Colon (tissue), 2 donors: Measurements from ENCODE around the gene DOK5.

Experiments
- FAIRE-seq: peaks from 2 replicates; lab custom pipeline; 2012; peaks lifted over from hg19 to GRCh38; lab: Jason Lieb, UNC
- donor health status: control.
- donor health status: control.

DOK5 gene

DNA sequence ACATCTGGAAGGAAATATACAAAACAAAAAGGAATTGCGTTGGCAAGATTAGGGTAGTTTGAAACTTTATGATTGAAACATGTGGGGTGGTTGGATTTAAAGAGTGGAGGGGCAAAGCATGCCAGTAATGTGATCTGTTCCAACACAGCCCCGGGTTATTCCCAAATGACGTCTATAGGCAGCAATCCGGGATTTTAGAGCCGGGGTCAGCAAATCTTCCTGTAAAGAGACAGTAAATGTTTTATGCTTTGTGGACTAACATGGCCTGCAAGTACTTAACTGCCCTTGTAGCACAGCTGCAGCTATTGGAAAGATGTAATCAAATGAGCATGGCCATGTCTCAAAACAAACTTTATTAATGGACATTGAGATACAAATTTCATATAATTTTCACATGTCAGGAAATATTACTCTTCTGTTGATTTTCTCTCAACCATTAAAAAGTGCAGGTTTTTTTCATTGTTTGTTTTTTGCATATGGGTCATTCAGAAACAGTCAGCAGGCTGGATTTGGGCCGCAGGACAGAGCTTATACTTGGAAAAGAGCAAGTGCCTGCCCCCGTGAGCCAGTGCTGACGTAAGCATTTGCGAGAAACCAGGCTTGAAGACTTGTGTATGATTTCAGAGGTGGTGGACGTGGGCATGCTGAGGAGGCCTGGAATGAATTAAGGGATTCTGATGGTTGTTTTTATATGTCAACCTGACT is 136.5 kb downstream of the DOK5 start:
- FAIRE-seq: no peak

DNA sequence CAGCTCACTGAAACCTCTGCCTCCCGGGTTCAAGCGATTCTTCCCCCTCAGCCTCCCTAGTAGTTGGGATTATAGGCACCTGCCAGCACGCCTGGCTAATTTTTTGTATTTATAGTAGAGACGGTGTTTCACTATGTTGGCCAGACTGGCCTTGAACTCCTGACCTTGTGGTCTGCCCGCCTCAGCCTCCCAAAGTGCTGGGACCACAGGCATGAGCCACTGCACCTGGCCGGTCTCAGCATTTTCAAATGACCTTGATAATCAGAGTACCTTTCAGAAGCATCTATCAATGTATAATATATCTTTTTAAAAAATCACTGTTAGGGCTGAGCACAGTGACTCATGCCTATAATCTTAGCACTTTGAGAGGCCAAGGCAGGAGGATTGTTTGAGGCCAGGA is 143.0 kb downstream of the DOK5 start:
- no peak for FAIRE-seq

DNA sequence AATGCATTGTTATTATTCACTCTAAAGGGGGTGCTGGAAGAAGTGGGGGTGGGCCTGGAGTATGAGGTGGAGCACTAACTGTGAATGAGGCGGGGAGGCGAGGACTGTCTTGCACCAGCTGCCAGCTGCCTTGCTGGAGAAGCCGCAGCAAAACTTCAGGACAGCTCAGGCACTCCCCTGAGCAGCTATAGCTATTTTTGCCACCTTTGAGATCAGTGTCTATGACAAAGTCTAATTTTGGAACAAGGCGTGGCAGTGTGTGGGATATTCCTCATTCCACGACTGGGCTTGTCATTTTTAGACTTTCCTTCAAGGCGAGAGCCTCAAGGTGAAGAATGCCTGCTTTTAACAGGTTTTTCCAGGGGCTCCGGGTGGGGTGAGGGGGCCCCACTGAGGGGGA is 143.8 kb downstream of the DOK5 start:
- FAIRE-seq: no peak

DNA sequence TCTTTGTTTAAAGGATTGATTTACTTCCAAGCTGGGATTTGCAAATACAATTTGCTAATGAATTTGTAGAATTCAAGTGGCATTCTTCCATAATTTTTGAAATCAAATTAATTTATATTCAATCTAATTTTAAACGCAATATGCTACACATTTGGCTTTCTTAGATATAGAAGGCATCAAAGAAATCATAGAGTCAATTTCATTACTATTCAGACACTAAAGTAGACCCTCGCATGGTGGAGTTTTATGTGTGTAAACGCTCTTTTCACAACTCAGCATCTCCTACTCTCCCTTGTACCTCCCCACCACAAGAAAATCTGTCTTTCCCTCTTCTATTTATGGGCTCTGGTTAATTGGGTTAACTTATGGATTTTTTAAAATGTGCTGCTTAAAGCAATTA is 144.3 kb downstream of the DOK5 start:
- no peak for FAIRE-seq

DNA sequence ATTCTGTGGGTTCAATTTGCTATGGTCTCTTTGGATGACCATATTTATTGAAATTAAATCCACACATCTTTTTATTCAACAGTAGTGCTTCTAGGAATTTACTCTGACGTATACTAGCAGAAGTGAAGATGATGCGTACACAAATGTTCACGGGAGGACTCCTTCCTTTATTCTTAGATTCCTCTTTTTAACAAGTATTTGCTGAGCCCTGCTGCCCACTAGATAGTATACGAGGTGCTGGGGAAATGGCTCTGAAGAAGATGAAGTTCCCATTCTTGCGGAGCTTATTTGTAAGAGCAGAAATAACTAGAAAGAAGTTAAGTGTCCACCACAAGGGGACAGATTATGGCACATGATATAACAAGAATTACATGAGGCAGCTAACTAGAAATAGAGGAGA is 145.2 kb downstream of the DOK5 start:
- FAIRE-seq: no peak

DNA sequence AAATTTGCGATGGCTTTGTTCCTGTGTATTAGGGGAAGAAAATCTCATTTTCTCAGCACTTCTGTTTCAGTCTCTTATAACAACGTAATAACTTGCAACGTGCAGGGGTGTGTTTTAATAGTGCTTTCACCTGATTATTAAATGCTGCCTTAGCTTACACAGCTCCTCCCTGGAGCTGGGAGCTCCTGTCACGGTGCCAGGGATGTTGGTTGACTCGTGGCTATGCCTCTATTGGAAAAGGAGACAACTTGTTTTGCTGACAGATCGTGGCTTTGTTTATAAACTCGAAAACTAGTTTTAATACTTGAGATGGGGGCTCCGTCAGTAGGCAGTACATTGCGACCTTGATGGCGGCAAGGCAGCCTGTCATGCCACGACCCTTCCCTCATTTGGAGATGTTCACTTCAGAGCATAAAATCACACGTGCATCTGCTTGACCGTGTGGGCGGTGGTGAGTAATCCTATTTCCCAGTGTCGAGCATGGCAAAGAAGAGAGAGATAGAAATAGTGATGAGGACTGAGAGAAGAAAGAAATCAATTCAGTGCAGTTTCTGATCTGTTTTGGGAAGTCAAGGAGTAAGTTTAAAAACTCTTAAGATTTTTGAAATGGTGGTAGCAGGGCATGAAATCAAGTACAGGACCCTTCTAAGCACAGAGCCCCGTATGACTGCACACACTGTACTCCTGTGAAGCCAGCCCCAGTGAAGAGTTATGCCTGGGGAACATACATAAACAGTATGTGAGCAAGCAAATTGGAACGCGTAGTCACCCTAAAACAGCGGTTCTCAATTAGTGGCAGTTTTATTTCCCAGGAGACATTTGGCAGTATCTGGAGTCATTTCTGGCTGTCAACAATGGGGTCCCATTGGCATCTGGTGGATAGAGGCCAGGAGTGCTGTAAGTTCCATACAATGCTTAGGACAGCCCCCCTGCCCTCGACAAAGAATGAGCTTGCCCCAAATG is 147.2 kb downstream of the DOK5 start:
- FAIRE-seq: no peak

DNA sequence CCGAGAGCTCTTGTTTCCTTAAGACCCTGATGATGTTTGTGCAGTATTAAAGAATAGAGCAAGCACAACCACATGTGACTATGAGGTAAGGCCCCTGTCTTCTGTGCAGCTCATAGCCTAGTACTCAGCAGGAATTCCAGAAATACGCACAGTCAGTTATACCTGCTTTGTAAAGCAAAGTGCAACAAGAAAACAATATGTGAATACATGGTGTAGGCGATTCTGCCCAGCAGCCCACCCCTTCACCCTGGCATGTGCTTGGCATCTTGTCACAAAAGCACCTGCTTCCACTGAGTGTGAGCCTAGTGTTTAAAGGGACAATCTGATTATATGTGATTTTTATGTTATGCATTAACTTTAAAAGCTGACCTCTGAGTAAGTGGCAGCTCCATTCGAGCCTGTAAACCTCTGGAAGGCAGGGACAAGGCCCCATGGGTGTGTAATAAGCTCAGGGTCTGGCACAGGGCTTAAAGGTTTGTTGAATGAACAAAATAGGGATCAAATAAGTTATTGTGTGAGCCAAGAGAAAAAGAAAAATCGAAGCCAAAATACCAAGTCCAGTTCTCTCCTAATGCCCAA is 148.7 kb downstream of the DOK5 start:
- no peak for FAIRE-seq

DNA sequence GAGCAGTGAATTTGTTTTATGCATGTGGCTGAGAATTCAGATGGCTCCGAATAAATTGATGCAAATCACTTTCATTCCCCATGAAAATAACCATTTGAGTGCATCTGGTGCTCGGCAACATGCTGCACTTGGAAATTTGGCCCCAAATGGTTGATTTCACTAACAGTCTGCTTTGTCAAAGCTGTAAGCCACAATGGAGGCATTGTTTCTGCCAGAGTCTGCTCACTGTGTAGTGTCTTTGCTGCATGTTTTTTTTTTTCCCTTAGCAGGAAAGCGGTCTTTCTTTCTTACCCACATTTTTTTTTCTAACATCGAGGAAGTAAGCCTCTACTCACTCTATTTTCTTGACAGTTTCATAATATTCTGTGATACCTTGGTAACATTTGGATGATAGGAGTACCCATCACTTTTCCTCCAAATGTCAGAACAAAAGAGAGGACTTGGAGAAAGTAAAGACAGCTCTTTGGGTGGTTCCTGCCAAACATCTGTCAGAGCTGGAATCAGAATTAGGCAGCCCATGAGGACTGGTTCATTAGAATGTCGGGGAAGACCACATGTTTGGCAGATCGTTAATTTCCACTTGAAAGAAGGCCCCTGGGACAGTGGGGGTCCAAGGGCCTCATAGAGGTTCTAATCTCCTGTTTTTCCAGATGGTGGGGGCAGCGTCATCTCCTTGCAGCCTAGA is 149.5 kb downstream of the DOK5 start:
- no peak for FAIRE-seq

DNA sequence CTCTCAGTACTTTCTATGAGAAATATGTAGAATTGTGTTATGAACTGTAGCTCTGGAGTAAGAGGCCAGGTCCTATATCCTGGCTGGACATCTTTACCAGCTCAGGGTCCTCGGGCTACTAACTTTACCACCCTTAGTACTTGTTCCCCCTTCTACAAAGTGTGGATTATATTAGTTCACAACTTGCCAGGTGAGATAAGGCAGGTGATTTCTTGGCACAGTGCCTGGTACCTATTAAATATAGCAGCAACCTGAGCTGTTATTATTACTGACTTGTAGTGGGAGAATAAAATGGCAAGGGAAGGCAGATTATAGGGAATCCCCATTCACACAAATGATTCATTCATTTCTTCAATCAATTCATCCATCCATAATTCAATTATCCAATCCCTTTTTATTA is 150.1 kb downstream of the DOK5 start:
- FAIRE-seq: no peak

DNA sequence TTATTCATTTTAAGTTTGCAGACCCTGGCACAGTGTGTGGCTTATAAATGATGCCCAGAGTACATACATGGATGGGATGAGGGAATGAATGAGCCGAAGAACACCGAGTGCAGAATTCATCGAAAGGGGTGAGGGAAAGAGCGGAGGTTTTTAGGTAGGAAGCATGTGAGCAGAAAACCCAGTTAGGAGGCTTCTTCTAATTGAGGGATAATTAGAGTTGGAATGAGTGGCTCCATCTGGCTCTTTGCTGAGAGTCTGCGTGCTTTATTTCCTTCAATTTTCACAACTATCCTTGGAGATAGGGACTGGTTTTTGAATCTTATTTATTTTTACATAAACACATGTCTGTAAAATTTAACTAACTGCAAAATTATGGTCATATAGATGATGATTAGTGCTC is 150.7 kb downstream of the DOK5 start:
- FAIRE-seq: no peak

DNA sequence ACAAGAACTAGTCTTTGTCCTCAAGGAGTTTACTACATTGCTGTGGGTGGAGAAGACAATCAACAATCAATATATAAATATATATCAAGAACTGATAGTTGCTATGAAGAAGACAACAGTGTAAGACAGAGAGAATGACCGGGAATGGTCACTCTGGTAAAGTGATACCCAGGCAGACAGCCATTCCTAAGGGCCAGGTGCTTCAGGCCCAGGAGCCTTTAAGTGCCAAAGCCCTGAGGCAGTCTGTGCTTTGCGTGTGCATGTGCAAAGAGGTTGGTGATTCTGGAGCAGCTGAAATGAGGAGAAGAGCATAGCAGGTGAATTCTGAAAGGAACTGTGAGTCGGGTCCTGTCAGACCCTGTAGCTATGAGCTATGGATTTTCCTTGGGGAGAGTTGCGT is 154.2 kb downstream of the DOK5 start:
- no peak for FAIRE-seq

DNA sequence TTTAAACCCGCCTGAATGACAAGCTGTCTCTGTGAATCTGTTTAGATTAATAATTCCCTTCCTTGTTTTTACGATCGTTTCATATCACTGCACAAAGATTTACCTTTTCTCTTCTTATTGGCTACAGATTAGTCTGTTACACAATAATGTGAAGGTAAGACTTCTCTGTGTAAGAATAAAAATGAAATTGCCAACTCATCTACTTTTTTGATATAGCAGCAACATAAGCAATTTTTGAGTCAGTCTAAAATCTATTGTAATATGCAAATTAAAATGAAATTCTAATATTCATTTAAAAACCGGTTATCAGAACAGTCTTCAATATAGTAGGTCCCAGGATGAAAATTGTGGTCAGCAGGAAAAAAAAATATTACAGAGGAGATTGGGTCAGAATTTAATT is 155.2 kb downstream of the DOK5 start:
- FAIRE-seq: no peak

DNA sequence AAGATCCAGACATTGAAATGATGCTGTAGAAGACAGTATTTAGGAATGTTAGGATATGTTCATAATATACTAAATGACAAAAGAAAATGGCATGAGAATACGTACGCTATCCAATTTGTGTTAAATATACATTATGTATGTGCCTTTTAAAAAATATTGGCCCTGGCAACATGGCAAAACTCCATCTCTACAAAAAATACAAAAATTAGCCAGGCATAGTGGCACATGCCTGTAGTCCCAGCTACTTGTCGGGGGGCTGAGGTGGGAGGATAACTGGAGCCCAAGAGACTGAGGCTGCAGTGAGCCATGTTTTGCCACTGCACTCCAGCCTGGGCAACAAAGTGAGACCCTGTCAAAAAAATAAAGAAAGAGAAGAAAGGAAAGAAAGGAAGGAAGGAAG is 155.7 kb downstream of the DOK5 start:
- FAIRE-seq: no peak

DNA sequence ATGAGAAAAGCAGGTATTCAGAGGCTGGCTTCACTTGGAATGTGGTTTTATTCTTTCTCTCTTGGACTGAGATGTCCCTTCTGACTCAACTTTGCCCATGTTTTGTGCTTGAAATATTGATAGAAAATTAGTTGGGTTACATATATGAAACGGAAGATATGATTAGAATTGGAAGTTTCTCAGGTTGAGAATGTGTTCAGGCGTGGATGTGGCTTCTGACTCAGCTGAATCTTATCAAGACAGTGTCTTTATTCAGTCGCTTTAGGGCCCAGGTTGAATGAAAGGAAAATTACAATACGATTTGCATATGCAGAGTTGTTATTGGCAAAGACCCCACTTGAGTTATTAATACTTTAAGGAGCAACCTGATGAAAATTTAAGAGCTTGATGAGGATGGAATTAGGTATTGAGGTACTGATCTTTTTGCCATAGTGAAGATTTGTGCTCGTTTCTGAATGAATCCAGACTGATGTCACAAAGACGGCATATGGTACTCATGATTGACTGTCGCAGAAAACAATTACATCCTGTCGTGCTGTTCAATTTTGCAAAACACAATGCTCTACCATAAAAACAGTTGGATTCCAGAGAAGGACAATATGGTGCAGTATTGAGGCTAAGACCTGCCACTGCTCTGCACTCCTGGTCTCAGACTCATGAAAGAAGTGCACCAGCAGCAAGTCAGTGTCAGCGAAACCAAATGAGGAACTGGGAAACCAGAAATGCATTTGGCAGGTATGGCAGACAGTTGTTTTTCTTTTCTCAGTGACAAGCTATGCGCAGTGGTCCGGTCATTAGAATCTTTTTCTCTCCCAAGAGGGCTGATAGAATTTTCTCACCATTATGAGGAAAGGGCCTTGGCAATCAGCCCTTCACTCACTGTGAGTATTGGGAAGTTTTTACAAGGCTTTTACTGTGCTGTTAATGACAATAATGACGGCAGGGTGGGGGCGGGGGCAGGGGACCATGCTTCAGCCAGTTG is 158.3 kb downstream of the DOK5 start:
- FAIRE-seq: no peak

DNA sequence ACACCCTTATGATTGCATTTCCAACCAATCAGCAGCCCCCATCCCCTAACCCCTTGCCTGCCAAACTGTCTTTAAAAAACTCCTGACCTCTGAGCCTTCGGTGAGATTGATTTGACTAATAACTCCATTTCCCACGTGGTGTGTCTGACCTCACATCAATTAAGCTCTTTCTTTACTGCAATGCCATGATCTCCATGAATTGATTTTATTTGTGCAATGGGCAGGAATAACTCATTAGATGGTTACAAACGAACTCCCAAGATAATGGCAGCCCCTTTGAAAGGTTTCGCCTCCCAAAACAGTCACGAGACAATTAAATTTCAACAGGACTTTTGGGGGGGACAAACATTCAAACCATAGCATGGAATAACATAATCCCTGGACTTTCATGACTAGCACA is 161.2 kb downstream of the DOK5 start:
- FAIRE-seq: no peak

DNA sequence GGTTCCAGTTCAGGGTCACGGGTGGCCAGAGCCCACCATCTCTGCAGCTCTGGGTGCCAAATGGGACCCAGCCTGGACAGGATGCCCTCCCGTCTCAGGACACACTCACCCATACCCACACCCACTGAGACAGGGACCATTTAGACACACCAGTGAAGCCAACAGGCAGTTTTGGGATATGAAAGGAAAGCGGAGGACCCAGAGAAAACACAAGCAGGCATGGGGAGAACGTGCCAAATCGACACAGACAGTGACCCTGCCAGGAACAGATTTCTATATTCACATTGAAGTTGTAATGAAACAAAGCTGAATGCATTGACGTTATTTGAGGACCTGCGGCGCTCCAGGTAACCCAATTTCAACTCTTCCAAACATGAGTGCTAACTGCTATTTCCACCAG is 164.5 kb downstream of the DOK5 start:
- no peak for FAIRE-seq

DNA sequence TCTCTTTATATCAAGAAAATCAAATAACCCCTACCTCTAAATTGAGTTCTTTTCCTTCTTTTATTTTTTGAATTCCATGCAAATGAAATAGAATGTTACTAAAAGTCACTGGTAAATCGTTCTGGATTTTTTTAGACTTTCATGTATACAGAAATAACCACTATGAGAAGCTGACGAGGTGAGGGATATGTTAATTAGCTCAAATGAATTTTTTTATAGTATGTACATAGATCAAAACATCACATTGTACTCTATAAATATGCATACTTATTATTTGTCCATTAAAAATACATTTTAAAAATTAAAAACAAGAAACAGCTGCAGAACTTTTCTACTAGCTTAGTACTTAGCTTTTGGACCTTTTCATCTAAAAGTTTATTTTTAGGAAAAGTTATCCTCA is 165.4 kb downstream of the DOK5 start:
- no peak for FAIRE-seq

DNA sequence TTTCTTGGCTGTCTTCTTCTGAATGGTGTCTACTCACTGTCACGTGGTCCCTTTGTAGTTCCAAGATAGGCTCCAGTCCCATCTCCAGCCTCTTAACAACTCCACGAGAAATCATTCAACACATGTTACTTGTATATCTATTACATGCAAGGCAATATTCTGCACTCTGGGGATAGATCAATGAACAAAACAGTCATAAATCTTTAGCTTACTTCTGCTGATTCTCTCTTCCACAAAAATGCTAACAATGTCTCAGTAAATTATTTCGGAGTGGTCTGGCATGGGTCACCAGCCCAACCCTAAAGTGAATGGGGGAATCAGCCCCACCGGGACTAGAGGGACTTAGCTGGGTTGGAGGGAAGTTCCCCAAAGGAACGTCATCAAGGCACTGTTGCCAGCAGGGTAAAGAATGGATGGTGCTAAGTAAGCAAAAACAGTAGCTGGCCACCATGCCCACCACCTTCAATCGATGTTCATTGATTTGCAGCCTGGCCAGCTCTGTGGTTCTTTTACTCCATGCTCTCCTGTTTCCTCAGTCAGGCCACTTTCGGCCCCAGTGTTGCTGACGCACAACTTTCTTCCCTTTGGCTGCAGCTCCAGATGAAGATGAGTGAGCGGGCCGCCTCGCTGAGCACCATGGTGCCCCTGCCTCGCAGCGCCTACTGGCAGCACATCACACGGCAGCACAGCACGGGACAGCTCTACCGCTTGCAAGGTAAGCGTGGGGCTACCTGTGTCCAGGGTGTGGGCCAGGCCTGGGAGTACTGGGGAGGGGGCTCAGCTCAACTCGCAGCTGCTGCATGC is 167.7 kb downstream of the DOK5 start:
- FAIRE-seq: no peak

DNA sequence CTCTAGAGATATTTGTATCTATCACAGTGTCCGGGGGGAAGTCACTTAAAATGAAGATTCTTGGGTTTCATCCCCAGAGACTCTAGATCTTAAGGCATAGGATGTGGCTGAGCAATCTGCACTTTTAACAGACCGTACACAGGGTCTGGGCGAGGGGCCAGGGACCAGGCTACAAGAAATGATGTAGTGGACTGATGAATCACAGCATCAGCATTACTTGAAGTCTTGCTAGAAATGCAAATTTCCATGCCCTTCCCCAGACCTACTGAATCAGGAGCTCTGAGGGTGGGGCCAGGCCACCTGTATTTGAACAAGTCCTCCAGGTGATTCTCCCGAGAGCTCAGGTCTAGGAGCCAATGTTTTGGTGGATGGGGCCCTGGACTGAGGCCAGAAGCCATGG is 168.4 kb downstream of the DOK5 start:
- FAIRE-seq: no peak

DNA sequence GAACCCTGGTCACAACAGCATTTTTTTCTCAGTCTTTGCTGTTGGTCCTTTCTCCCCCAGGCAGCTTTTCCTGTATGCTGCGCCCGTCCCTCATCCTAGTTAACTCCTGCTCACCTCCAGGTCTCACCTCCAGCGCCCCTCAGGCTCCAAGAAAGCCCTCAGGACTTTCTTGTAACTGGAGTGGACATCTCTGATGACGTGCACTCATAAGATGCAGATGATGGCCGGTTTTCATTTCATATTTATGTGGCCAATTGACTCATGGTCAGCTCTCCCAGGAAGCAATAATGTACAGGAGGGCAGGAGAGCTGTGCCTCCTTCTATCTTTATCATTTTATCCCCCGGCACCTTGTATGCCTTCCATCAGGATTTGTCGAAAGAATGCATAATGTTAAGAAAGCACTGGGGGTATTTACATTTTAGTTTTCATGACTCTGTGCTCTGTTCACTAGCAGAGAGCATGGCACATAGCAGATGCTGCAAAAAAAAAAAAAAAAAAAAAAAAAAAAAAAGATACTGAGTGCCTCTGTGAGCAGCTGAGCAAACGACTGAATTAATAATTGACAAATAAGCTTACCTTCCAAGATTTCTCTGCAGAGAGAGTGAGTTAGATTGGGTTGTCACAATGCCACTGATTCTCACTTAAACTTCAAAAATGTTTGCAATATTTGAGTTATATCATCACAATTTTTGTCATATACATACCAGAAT is 170.2 kb downstream of the DOK5 start:
- no peak for FAIRE-seq
